Fibroblast of lung (primary cell): ENCODE results near the gene SART3. TPM values are rescaled to one million over a fixed set of nuclear protein-coding genes. Genes with fewer than 3 reads are reported as not detected.

ENCODE experiments used
- DNase-seq, 2 donors: peaks; one replicate each; pipeline versions ENCODE4 v3.0.0 to v3.0.0-alpha.2; 2010; ENCODE audit warnings: low read depth in 2 of 2
- H2AFZ ChIP-seq: 2 replicates; pipeline ENCODE4 v1.5.1; 2012; ENCODE audit warnings: low read length, control low read depth, inconsistent platforms
- H3K27ac ChIP-seq: 2 replicates; pipeline ENCODE4 v1.5.1; 2011; ENCODE audit warnings: low read length, control low read depth; ENCODE audit not compliant: insufficient read depth
- H3K27me3 ChIP-seq: 2 replicates; pipeline ENCODE4 v1.5.1; 2011; ENCODE audit warnings: mild to moderate bottlenecking, low read length; ENCODE audit not compliant: control insufficient read depth, insufficient read depth
- H3K36me3 ChIP-seq: 2 replicates; pipeline ENCODE4 v1.5.1; 2011; ENCODE audit warnings: low read length; ENCODE audit not compliant: control insufficient read depth, insufficient read depth
- H3K4me1 ChIP-seq: 2 replicates; pipeline ENCODE4 v1.5.1; 2011; ENCODE audit warnings: low read length; ENCODE audit not compliant: control insufficient read depth, insufficient read depth; ENCODE audit errors: extremely low read depth
- H3K4me2 ChIP-seq: 2 replicates; pipeline ENCODE4 v1.5.1; 2011; ENCODE audit warnings: low read length, control low read depth; ENCODE audit not compliant: insufficient read depth; ENCODE audit errors: extremely low read depth
- H3K4me3 ChIP-seq, 4 experiments: fragments of 200-600 bp in 1 of 4; sonication (generic) in 1 of 4; replicated peaks in 1 of 4; 2 replicates each; pipeline ENCODE4 v1.5.1; 2011 to 2016; ENCODE audit warnings: low read length in 4 of 4, low read depth in 3 of 4, mild to moderate bottlenecking in 3 of 4, control low read depth in 2 of 4, inconsistent platforms in 1 of 4, mixed read lengths in 1 of 4; ENCODE audit not compliant: insufficient read depth in 1 of 4; ENCODE audit errors: control extremely low read depth in 1 of 4
- H3K79me2 ChIP-seq: 2 replicates; pipeline ENCODE4 v1.5.1; 2012; ENCODE audit warnings: mild to moderate bottlenecking, low read length, inconsistent platforms; ENCODE audit not compliant: control insufficient read depth, insufficient read depth
- H3K9ac ChIP-seq: 2 replicates; pipeline ENCODE4 v1.5.1; 2011; ENCODE audit warnings: mild to moderate bottlenecking, low read length, control low read depth; ENCODE audit not compliant: insufficient read depth
- H3K9me3 ChIP-seq: 2 replicates; pipeline ENCODE4 v1.5.1; 2012; ENCODE audit warnings: low read depth, low read length; ENCODE audit not compliant: control insufficient read depth, insufficient read depth
- H4K20me1 ChIP-seq: 2 replicates; pipeline ENCODE4 v1.5.1; 2011; ENCODE audit warnings: low read length; ENCODE audit not compliant: control insufficient read depth, insufficient read depth; ENCODE audit errors: extremely low read depth
- CTCF ChIP-seq, 2 donors: IDR thresholded peaks in 1 of 2; conservative IDR thresholded peaks in 1 of 2; 1 replicate in 1 of 2; 2 replicates in 1 of 2; pipeline ENCODE4 v1.5.1; 2011 to 2012; ENCODE audit warnings: low read length in 2 of 2, control low read depth in 1 of 2, inconsistent platforms in 1 of 2, low read depth in 1 of 2, mild to moderate bottlenecking in 1 of 2
- EZH2 ChIP-seq: IDR thresholded peaks from 2 replicates; pipeline ENCODE4 v1.5.1; 2012; ENCODE audit warnings: low read length, control low read depth, mild to moderate bottlenecking; ENCODE audit errors: missing control alignments
- polyA plus RNA-seq, 2 donors: library from polyadenylated mRNA; depleted of rRNA in 1 of 2; stranded (reverse) in 1 of 2; unstranded in 1 of 2; fragments of >200 nt; gene quantifications; 2 replicates each; pipeline ENCODE4 v1.2.1, GENCODE V29; 2011 to 2012; ENCODE audit warnings: missing spikeins in 1 of 2
- total RNA-seq: library from RNA; depleted of rRNA; stranded (reverse); fragments of >200 nt; gene quantifications from 2 replicates; pipeline ENCODE4 v1.2.1, GENCODE V29; 2014

Gene SART3
- total and polyA plus RNA-seq, 2 donors (not counting 1 experiment from before 2014, with no cell fraction given): 15.5 to 157 TPM

- Histone ChIP-seq H4K20me1 (no peaks in the 10 kb centered on the region), H3K9me3 (no peaks in the 10 kb centered on the region), H2AFZ (no peak overlapping the region), H3K27me3 (no peaks in the 10 kb centered on the region), H3K4me3 (no peak overlapping the region), H3K9ac (no peak overlapping the region), H3K27ac (no peak overlapping the region), H3K4me2 (no peak overlapping the region), H3K4me1 (peaks cover 8% of the 10 kb centered on the region), H3K79me2 (no peaks in the 10 kb centered on the region), H3K36me3 (peaks cover 14% of the 10 kb centered on the region)
- DNase-seq: no peak
- TF ChIP-seq EZH2: no peak
- TF ChIP-seq CTCF (conservative IDR thresholded peaks at IDR 0.05 in 1 of 2, IDR thresholded peaks at IDR 0.05 in 1 of 2; ENCODE audit: low read depth in 1 of 2, low read length in 2 of 2): no peak
These were observed 30.8 kb downstream of the SART3 start for GRCh38 chr12:108530161-108530560.

- TF ChIP-seq EZH2: no peak
- no peak for TF ChIP-seq CTCF (conservative IDR thresholded peaks at IDR 0.05 in 1 of 2, IDR thresholded peaks at IDR 0.05 in 1 of 2; ENCODE audit: low read depth in 1 of 2, low read length in 2 of 2)
- Histone ChIP-seq H2AFZ (no peak overlapping the region), H3K4me2 (no peak overlapping the region), H3K36me3 (peaks cover 28% of the 10 kb centered on the region), H3K4me3 (no peak overlapping the region), H4K20me1 (no peaks in the 10 kb centered on the region), H3K27ac (no peak overlapping the region), H3K9me3 (no peaks in the 10 kb centered on the region), H3K4me1 (peaks cover 8% of the 10 kb centered on the region), H3K9ac (no peak overlapping the region), H3K79me2 (no peaks in the 10 kb centered on the region), H3K27me3 (no peaks in the 10 kb centered on the region)
- DNase-seq: no peak
These were observed 33.8 kb downstream of the SART3 start for GRCh38 chr12:108527166-108527496.

GRCh38 chr12:108526482-108527165 lies 34.3 kb downstream of the SART3 start:
- Histone ChIP-seq H3K9ac (no peak overlapping the region), H3K4me2 (no peak overlapping the region), H3K27ac (no peak overlapping the region), H3K4me1 (peaks cover 8% of the 10 kb centered on the region), H4K20me1 (no peaks in the 10 kb centered on the region), H3K9me3 (no peaks in the 10 kb centered on the region), H3K36me3 (peaks cover 27% of the 10 kb centered on the region), H3K27me3 (no peaks in the 10 kb centered on the region), H3K79me2 (no peaks in the 10 kb centered on the region), H3K4me3 (no peak overlapping the region), H2AFZ (no peak overlapping the region)
- DNase-seq: peak; percentile 19 to 51
- TF ChIP-seq EZH2 (no peak), CTCF (conservative IDR thresholded peaks at IDR 0.05 in 1 of 2, IDR thresholded peaks at IDR 0.05 in 1 of 2; ENCODE audit: low read depth in 1 of 2, low read length in 2 of 2) (peak; percentile 15 to 16)
